ENCODE measurements around the gene MAB21L1. TPM values are rescaled to one million over a fixed set of nuclear protein-coding genes. Genes with fewer than 3 reads are reported as not detected.
A peak's percentile ranks its signal among the peaks of the same experiment; 100 is the strongest.

Gene MAB21L1
- total and polyA plus RNA-seq, 2 donors from 2014 or later, result 0.17 to 0.47 TPM

DNA sequence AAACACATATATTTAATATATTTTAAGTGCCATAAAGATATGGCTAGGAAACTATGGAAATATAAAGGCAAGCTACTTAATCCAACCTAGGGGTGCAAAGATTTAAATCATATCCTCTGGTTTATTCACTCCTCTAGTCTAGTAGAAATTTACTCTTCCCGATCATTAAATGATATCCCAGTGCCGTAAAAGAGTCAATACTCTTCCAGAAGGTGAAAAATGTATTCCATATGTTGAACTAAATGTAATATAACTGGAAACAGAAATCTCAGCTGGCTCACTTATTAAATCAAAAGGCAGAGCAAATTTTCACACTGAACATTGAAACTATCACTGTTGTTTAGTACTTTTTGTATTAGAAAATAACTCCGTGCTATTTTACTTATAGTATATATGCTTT is 11.1 kb downstream of the MAB21L1 start:
- H3K4me3 ChIP-seq (ENCODE audit: low read length in 3 of 3), result no peak overlapping the region
- no peak for FAIRE-seq

DNA sequence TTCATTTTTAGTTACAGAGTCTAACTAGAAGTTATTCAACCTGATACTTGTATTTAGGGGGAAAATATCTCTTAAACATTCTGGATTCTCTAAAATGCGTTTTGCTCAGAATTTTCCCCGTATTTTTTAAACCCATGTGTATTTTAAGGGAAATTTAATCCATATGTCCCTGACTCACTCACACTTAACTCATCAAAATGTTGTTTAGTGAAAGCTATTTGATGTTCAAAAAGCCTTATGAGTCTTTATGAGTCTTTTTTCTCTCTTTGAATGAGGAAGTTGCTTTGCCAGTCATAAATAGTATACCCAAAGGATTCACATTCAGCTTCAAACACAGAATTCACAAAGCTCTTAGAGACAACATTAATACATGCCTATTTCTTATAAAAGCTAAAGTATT is 16.4 kb downstream of the MAB21L1 start:
- H3K4me3 ChIP-seq (ENCODE audit: low read length in 3 of 3), result no peak overlapping the region
- H3K27ac ChIP-seq (ENCODE audit: low read depth in 2 of 2, low read length in 2 of 2), result no peak overlapping the region
- intact Hi-C loops (cut with DNase I), result no loop called here
- FAIRE-seq (no peak), DNase-seq (no peak)
- H3K27me3 ChIP-seq (ENCODE audit: control insufficient read depth, insufficient read depth, low read length), result no peaks in the 10 kb centered on the region
- no peak overlapping the region for H3K9ac ChIP-seq (ENCODE audit: low read length in 3 of 3)
- no peaks in the 10 kb centered on the region for H3K9me3 ChIP-seq (ENCODE audit: control insufficient read depth in 2 of 3, insufficient read depth in 1 of 3, low read length in 3 of 3)
- H3K4me1 ChIP-seq (ENCODE audit: control insufficient read depth in 2 of 3, insufficient read depth in 2 of 3, low read depth in 1 of 3, low read length in 3 of 3), result no peaks in the 10 kb centered on the region
- no peaks in the 10 kb centered on the region for H3K36me3 ChIP-seq (ENCODE audit: control insufficient read depth in 2 of 3, insufficient read depth in 3 of 3, low read length in 3 of 3)
- TF ChIP-seq, protein P1, sequence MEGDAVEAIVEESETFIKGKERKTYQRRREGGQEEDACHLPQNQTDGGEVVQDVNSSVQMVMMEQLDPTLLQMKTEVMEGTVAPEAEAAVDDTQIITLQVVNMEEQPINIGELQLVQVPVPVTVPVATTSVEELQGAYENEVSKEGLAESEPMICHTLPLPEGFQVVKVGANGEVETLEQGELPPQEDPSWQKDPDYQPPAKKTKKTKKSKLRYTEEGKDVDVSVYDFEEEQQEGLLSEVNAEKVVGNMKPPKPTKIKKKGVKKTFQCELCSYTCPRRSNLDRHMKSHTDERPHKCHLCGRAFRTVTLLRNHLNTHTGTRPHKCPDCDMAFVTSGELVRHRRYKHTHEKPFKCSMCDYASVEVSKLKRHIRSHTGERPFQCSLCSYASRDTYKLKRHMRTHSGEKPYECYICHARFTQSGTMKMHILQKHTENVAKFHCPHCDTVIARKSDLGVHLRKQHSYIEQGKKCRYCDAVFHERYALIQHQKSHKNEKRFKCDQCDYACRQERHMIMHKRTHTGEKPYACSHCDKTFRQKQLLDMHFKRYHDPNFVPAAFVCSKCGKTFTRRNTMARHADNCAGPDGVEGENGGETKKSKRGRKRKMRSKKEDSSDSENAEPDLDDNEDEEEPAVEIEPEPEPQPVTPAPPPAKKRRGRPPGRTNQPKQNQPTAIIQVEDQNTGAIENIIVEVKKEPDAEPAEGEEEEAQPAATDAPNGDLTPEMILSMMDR (IDR thresholded peaks at IDR 0.05; ENCODE audit: borderline replicate concordance, extremely low read depth, insufficient read depth), result no peak

More for the DNA sequence above, 11.1 kb downstream of the MAB21L1 start:
- TF ChIP-seq, protein P1 (IDR thresholded peaks at IDR 0.05; ENCODE audit: borderline replicate concordance, extremely low read depth, insufficient read depth), result no peak
- peaks cover 12% of the 10 kb centered on the region for H3K27me3 ChIP-seq (ENCODE audit: control insufficient read depth, insufficient read depth, low read length)
- no peaks in the 10 kb centered on the region for H3K36me3 ChIP-seq (ENCODE audit: control insufficient read depth in 2 of 3, insufficient read depth in 3 of 3, low read length in 3 of 3)
- H3K27ac ChIP-seq (ENCODE audit: low read depth in 2 of 2, low read length in 2 of 2), result no peak overlapping the region
- no peak for DNase-seq
- intact Hi-C loops (cut with DNase I), result no loop called here
- H3K4me1 ChIP-seq (ENCODE audit: control insufficient read depth in 2 of 3, insufficient read depth in 2 of 3, low read depth in 1 of 3, low read length in 3 of 3), result peaks cover 0 to under 1% (median 0%) of the 10 kb centered on the region in 3 donors
- no peaks in the 10 kb centered on the region for H3K9me3 ChIP-seq (ENCODE audit: control insufficient read depth in 2 of 3, insufficient read depth in 1 of 3, low read length in 3 of 3)
- H3K9ac ChIP-seq (ENCODE audit: low read length in 3 of 3), result no peak overlapping the region

DNA sequence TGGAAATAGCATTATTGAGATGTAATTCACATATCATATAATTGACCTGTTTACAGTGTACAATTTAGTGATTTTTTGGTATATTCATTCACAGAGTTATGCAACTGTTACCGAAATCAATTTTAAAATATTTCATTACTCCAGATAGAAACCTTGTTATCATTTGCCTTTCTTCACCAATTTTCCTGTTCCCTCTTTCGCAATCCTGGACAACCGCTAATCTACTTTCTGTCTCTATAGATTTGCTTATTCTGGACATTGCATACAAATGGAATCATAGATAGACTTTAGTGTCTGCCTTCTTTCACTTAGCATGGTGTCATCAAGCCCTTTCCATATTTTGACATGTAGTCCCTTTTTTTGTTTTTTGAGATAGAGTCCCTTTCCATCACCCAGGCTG is 19.2 kb downstream of the MAB21L1 start:
- Histone ChIP-seq H3K9me3 (ENCODE audit: control insufficient read depth in 2 of 3, insufficient read depth in 1 of 3, low read length in 3 of 3) (no peaks in the 10 kb centered on the region), H3K4me1 (ENCODE audit: control insufficient read depth in 2 of 3, insufficient read depth in 2 of 3, low read depth in 1 of 3, low read length in 3 of 3) (no peaks in the 10 kb centered on the region), H3K27ac (ENCODE audit: low read depth in 2 of 2, low read length in 2 of 2) (no peak overlapping the region), H3K4me3 (ENCODE audit: low read length in 3 of 3) (no peak overlapping the region), H3K9ac (ENCODE audit: low read length in 3 of 3) (no peak overlapping the region), H3K27me3 (ENCODE audit: control insufficient read depth, insufficient read depth, low read length) (no peaks in the 10 kb centered on the region), H3K36me3 (ENCODE audit: control insufficient read depth in 2 of 3, insufficient read depth in 3 of 3, low read length in 3 of 3) (no peaks in the 10 kb centered on the region)
- no peak for DNase-seq
- TF ChIP-seq, protein P1 (IDR thresholded peaks at IDR 0.05; ENCODE audit: borderline replicate concordance, extremely low read depth, insufficient read depth), result no peak
- intact Hi-C loops (cut with DNase I), result no loop called here
- FAIRE-seq, result no peak

DNA sequence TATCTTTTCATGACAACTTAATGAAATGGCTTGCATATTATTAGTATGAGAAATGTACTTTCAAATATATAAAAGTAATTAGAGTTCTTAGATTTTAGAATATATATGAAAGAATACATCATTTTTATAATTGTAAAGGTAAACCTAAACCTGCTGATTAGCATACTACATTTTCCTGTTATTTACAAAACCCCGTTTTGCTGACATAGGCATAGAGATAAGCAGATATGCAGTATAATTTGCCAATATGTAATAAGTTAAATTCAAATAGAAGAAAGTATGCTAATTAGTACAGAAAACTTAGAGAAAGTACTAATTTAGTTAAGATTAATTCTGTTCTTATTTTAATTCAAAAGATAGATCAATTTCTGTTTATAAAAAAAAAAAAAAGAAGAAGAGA is 21.5 kb downstream of the MAB21L1 start:
- Histone ChIP-seq H3K4me3 (ENCODE audit: low read length in 3 of 3) (no peak overlapping the region), H3K27me3 (ENCODE audit: control insufficient read depth, insufficient read depth, low read length) (no peaks in the 10 kb centered on the region), H3K9ac (ENCODE audit: low read length in 3 of 3) (no peak overlapping the region), H3K36me3 (ENCODE audit: control insufficient read depth in 2 of 3, insufficient read depth in 3 of 3, low read length in 3 of 3) (no peaks in the 10 kb centered on the region), H3K9me3 (ENCODE audit: control insufficient read depth in 2 of 3, insufficient read depth in 1 of 3, low read length in 3 of 3) (no peaks in the 10 kb centered on the region), H3K4me1 (ENCODE audit: control insufficient read depth in 2 of 3, insufficient read depth in 2 of 3, low read depth in 1 of 3, low read length in 3 of 3) (no peaks in the 10 kb centered on the region), H3K27ac (ENCODE audit: low read depth in 2 of 2, low read length in 2 of 2) (no peak overlapping the region)
- intact Hi-C loops (cut with DNase I), result no loop called here
- DNase-seq, result no peak
- TF ChIP-seq, protein P1 (IDR thresholded peaks at IDR 0.05; ENCODE audit: borderline replicate concordance, extremely low read depth, insufficient read depth), result no peak
- FAIRE-seq, result peak; percentile 66
